Right renal pelvis (tissue), 4 donors: ENCODE measurements around the gene TRAPPC2. TPM values are rescaled to one million over a fixed set of nuclear protein-coding genes. Genes with fewer than 3 reads are reported as not detected.
"Not testable (repeated sequence)": the region's sequence is repeated elsewhere in the genome, so short reads cannot be mapped to it uniquely, and the experiment has no call there.

Experiments
- DNase-seq, 4 donors: peaks; one replicate each; pipeline ENCODE4 v3.0.0-alpha.2; 2013; ENCODE audit warnings: low read depth in 4 of 4, low spot score in 3 of 4, missing footprints in 1 of 4
- polyA plus RNA-seq, 4 donors: library from polyadenylated mRNA; unstranded; fragments of 120-200 nt; gene quantifications; one replicate each; pipeline ENCODE4 v1.2.1, GENCODE V29; 2013; ENCODE audit not compliant: insufficient read length in 4 of 4

Gene TRAPPC2
- polyA plus RNA-seq, 4 donors, result 12.3 to 15.4 (median 13.8) TPM

GRCh38 chrX:13699183-13699826 lies 35.1 kb downstream of the TRAPPC2 start:
- DNase-seq, result no peak

- no peak for DNase-seq
Measured at GRCh38 chrX:13698432-13698831, 36.0 kb downstream of the TRAPPC2 start.

- DNase-seq, result no peak
Measured at GRCh38 chrX:13697976-13698375, 36.4 kb downstream of the TRAPPC2 start.

GRCh38 chrX:13697455-13697854 lies 37.0 kb downstream of the TRAPPC2 start:
- no peak for DNase-seq

- DNase-seq, result no peak
Measured at GRCh38 chrX:13695601-13696115, 38.8 kb downstream of the TRAPPC2 start.

GRCh38 chrX:13694983-13695382 lies 39.4 kb downstream of the TRAPPC2 start:
- no peak for DNase-seq

- no peak for DNase-seq
Measured at GRCh38 chrX:13694359-13694758, 40.1 kb downstream of the TRAPPC2 start.

GRCh38 chrX:13693341-13693961 lies 41.0 kb downstream of the TRAPPC2 start:
- DNase-seq, result no peak

GRCh38 chrX:13692771-13693231 lies 41.6 kb downstream of the TRAPPC2 start:
- DNase-seq, result no peak

- DNase-seq, result no peak
Measured at GRCh38 chrX:13691841-13692371, 42.5 kb downstream of the TRAPPC2 start.

- DNase-seq, result no peak
Measured at GRCh38 chrX:13690836-13691235, 43.6 kb downstream of the TRAPPC2 start.

- peak in 2 of 4 donors; percentile 15 to 22 for DNase-seq
Measured at GRCh38 chrX:13689741-13690211, 44.6 kb downstream of the TRAPPC2 start.

GRCh38 chrX:13688958-13689740 lies 45.3 kb downstream of the TRAPPC2 start, which contains the start of gene RAB9A:
TSS of gene RAB9A (plus strand) at chrX:13689128. CDS start at chrX:13708747, 19,619 bp downstream.
- peak; percentile 45 to 60 (median 52) for DNase-seq

- no peak for DNase-seq
Measured at GRCh38 chrX:13688384-13688957, 45.9 kb downstream of the TRAPPC2 start.

GRCh38 chrX:13687203-13687602 lies 47.2 kb downstream of the TRAPPC2 start:
- no peak for DNase-seq

- DNase-seq, result no peak
Measured at GRCh38 chrX:13685126-13685763, 49.2 kb downstream of the TRAPPC2 start.

GRCh38 chrX:13684361-13684760 lies 50.1 kb downstream of the TRAPPC2 start:
- no peak for DNase-seq

- no peak for DNase-seq
Measured at GRCh38 chrX:13681595-13681994, 52.8 kb downstream of the TRAPPC2 start.

- DNase-seq, result not testable (repeated sequence)
Measured at GRCh38 chrX:13679700-13680099, 54.7 kb downstream of the TRAPPC2 start.

GRCh38 chrX:13676885-13677284 lies 57.5 kb downstream of the TRAPPC2 start:
- DNase-seq, result no peak
